ENCODE results near the gene ADRA2A.

Gene ADRA2A

DNA sequence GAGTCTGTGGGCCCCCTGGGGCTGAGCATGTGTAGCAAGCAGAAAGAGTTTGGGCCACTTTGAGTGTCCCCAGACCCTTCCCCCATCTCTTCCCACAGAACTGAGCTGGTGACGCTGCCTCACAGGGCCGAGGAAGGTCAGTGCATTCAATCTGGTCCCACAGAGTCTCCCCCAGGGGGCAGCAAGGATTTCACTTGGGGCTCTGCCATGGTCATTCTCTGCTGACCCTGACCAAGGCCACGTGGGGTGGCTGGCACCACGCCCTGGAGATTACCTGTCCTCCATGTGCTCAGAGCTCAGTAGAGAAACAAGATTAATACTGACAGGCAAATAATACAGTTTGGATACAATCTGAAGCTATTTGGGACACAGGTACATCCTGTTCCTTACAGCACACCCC, 30.2 kb downstream of the ADRA2A start (continued):
- no peak for TF ChIP-seq ZNF26 (tag by site-specific recombination; IDR thresholded peaks at IDR 0.05)
- TF ChIP-seq SCRT1 (tag by site-specific recombination; IDR thresholded peaks at IDR 0.05; ENCODE audit: borderline replicate concordance) = no peak

GRCh38 chr10:111107846-111108245, 31.0 kb downstream of the ADRA2A start:
- Histone ChIP-seq H3K4me1 (ENCODE audit: control insufficient read depth, insufficient read depth, low read length) (no peaks in the 10 kb centered on the region), H3K4me3 (ENCODE audit: low read depth, low read length) (no peak overlapping the region), H3K27ac (ENCODE audit: extremely low read depth, low read depth, low read length) (no peak overlapping the region), H3K36me3 (ENCODE audit: control insufficient read depth in 2 of 2, insufficient read depth in 1 of 2, low read length in 2 of 2) (no peaks in the 10 kb centered on the region), H3K9me3 (ENCODE audit: control insufficient read depth, insufficient read depth, low read depth, low read length) (no peaks in the 10 kb centered on the region)
- CTCF ChIA-PET = interaction anchor here (1.0 to 1.4 kb wide), 2 partner anchors 8 to 19 kb away, joined by 3 to 4 read pairs; no protein-coding TSS in a partner anchor
- POLR2A ChIA-PET = no interaction called here
- TF ChIP-seq ZBTB8A (tag by site-specific recombination; IDR thresholded peaks at IDR 0.05) = no peak
- TF ChIP-seq ZFP3 (tag by site-specific recombination; IDR thresholded peaks at IDR 0.05; ENCODE audit: low read depth) = no peak
- no peak for TF ChIP-seq ZNF777 (tag by site-specific recombination; IDR thresholded peaks at IDR 0.05; ENCODE audit: borderline replicate concordance)
- TF ChIP-seq ZNF791 (tag by site-specific recombination; IDR thresholded peaks at IDR 0.05) = no peak
- TF ChIP-seq ZNF610 (tag by site-specific recombination; IDR thresholded peaks at IDR 0.05; ENCODE audit: borderline replicate concordance) = no peak

DNA sequence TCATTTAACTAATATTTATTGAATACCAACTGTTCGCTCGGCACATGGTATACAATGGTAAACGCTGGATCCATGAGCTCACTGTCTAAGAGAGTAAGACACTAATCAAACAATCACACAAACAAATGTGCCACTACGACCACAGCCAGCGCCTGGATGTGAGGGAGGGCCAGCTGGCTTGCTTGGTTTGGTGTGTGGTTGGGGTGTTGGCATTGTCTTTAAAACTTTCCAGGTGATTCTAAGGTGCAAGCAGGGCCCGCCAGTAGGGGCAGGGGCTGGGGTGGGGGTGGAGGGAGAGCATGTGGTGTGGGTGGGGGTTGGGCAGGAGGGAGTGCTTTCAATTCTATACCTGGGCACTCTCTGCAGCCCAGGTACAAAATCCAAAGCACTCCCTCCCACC, 31.6 kb downstream of the ADRA2A start:
- H3K36me3 ChIP-seq (ENCODE audit: control insufficient read depth in 2 of 2, insufficient read depth in 1 of 2, low read length in 2 of 2) = no peaks in the 10 kb centered on the region
- H3K4me3 ChIP-seq (ENCODE audit: low read depth, low read length) = no peak overlapping the region
- no peaks in the 10 kb centered on the region for H3K4me1 ChIP-seq (ENCODE audit: control insufficient read depth, insufficient read depth, low read length)
- H3K9me3 ChIP-seq (ENCODE audit: control insufficient read depth, insufficient read depth, low read depth, low read length) = no peaks in the 10 kb centered on the region
- CTCF ChIA-PET = interaction anchor here (1.4 kb wide), 1 partner anchor 18 kb away, joined by 4 read pairs; no protein-coding TSS in a partner anchor
- no peak overlapping the region for H3K27ac ChIP-seq (ENCODE audit: extremely low read depth, low read depth, low read length)
- POLR2A ChIA-PET = no interaction called here
- TF ChIP-seq, protein P1, sequence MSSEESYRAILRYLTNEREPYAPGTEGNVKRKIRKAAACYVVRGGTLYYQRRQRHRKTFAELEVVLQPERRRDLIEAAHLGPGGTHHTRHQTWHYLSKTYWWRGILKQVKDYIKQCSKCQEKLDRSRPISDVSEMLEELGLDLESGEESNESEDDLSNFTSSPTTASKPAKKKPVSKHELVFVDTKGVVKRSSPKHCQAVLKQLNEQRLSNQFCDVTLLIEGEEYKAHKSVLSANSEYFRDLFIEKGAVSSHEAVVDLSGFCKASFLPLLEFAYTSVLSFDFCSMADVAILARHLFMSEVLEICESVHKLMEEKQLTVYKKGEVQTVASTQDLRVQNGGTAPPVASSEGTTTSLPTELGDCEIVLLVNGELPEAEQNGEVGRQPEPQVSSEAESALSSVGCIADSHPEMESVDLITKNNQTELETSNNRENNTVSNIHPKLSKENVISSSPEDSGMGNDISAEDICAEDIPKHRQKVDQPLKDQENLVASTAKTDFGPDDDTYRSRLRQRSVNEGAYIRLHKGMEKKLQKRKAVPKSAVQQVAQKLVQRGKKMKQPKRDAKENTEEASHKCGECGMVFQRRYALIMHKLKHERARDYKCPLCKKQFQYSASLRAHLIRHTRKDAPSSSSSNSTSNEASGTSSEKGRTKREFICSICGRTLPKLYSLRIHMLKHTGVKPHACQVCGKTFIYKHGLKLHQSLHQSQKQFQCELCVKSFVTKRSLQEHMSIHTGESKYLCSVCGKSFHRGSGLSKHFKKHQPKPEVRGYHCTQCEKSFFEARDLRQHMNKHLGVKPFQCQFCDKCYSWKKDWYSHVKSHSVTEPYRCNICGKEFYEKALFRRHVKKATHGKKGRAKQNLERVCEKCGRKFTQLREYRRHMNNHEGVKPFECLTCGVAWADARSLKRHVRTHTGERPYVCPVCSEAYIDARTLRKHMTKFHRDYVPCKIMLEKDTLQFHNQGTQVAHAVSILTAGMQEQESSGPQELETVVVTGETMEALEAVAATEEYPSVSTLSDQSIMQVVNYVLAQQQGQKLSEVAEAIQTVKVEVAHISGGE (tag by site-specific recombination; conservative IDR thresholded peaks at IDR 0.05; ENCODE audit: low read depth) = no peak
- TF ChIP-seq ZNF629 (tag by site-specific recombination; IDR thresholded peaks at IDR 0.05) = no peak
- no peak for TF ChIP-seq ZNF473 (tag by site-specific recombination; IDR thresholded peaks at IDR 0.05)
- TF ChIP-seq, protein P2, sequence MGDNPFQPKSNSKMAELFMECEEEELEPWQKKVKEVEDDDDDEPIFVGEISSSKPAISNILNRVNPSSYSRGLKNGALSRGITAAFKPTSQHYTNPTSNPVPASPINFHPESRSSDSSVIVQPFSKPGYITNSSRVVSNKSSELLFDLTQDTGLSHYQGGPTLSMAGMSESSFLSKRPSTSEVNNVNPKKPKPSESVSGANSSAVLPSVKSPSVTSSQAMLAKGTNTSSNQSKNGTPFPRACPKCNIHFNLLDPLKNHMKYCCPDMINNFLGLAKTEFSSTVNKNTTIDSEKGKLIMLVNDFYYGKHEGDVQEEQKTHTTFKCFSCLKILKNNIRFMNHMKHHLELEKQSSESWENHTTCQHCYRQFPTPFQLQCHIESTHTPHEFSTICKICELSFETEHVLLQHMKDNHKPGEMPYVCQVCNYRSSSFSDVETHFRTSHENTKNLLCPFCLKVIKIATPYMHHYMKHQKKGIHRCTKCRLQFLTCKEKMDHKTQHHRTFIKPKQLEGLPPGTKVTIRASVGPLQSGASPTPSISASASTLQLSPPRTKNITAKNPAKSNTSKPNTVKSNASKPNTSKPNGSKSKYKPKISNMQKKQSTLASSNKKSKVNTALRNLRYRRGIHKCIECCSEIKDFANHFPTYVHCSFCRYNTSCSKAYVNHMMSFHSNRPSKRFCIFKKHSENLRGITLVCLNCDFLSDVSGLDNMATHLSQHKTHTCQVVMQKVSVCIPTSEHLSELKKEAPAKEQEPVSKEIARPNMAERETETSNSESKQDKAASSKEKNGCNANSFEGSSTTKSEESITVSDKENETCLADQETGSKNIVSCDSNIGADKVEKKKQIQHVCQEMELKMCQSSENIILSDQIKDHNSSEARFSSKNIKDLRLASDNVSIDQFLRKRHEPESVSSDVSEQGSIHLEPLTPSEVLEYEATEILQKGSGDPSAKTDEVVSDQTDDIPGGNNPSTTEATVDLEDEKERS (tag by site-specific recombination; IDR thresholded peaks at IDR 0.05) = no peak
- TF ChIP-seq, protein P3, sequence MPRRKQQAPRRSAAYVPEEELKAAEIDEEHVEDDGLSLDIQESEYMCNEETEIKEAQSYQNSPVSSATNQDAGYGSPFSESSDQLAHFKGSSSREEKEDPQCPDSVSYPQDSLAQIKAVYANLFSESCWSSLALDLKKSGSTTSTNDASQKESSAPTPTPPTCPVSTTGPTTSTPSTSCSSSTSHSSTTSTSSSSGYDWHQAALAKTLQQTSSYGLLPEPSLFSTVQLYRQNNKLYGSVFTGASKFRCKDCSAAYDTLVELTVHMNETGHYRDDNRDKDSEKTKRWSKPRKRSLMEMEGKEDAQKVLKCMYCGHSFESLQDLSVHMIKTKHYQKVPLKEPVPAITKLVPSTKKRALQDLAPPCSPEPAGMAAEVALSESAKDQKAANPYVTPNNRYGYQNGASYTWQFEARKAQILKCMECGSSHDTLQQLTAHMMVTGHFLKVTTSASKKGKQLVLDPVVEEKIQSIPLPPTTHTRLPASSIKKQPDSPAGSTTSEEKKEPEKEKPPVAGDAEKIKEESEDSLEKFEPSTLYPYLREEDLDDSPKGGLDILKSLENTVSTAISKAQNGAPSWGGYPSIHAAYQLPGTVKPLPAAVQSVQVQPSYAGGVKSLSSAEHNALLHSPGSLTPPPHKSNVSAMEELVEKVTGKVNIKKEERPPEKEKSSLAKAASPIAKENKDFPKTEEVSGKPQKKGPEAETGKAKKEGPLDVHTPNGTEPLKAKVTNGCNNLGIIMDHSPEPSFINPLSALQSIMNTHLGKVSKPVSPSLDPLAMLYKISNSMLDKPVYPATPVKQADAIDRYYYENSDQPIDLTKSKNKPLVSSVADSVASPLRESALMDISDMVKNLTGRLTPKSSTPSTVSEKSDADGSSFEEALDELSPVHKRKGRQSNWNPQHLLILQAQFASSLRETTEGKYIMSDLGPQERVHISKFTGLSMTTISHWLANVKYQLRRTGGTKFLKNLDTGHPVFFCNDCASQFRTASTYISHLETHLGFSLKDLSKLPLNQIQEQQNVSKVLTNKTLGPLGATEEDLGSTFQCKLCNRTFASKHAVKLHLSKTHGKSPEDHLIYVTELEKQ (tag by site-specific recombination; IDR thresholded peaks at IDR 0.05; ENCODE audit: borderline replicate concordance) = no peak
- TF ChIP-seq ZNF610 (tag by site-specific recombination; IDR thresholded peaks at IDR 0.05; ENCODE audit: borderline replicate concordance) = no peak
- no peak for TF ChIP-seq ZSCAN18 (tag by site-specific recombination; IDR thresholded peaks at IDR 0.05)
- TF ChIP-seq ZNF791 (tag by site-specific recombination; IDR thresholded peaks at IDR 0.05) = no peak
- TF ChIP-seq, protein P4, sequence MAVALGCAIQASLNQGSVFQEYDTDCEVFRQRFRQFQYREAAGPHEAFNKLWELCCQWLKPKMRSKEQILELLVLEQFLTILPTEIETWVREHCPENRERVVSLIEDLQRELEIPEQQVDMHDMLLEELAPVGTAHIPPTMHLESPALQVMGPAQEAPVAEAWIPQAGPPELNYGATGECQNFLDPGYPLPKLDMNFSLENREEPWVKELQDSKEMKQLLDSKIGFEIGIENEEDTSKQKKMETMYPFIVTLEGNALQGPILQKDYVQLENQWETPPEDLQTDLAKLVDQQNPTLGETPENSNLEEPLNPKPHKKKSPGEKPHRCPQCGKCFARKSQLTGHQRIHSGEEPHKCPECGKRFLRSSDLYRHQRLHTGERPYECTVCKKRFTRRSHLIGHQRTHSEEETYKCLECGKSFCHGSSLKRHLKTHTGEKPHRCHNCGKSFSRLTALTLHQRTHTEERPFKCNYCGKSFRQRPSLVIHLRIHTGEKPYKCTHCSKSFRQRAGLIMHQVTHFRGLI (tag by site-specific recombination; IDR thresholded peaks at IDR 0.05) = no peak
- TF ChIP-seq ZBTB1 (tag by site-specific recombination; IDR thresholded peaks at IDR 0.05) = no peak
- no peak for TF ChIP-seq ZSCAN23 (tag by site-specific recombination; IDR thresholded peaks at IDR 0.05)
- TF ChIP-seq GFI1B (tag by site-specific recombination; IDR thresholded peaks at IDR 0.05) = no peak

Measured in HEK293 (cell line).